ENCODE data around the gene EIF3I. TPM values are rescaled to one million over a fixed set of nuclear protein-coding genes. Genes with fewer than 3 reads are reported as not detected.

The EIF3I gene
- total and polyA plus RNA-seq, 10 of the 15 experiments (the other 5 are each of a cell fraction or from before 2014, with no cell fraction given) = 208 to 606 (median 352) TPM

DNA sequence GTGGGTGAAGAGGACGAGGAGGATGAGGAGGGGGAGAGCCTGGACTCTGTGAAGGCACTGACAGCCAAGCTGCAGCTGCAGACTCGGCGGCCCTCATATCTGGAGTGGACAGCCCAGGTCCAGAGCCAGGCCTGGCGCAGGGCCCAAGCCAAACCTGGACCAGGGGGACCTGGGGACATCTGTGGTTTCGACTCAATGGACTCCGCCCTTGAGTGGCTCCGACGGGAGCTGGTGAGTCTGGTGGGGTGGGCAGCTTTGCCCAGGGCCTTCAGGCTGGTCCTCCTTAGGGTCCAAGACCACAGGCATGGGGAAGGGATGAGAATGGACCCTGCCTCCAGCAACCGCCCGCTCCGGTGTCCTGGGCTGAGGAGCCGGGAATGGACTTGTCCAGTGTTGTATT is 25.2 kb downstream of the EIF3I start:
- CTCF ChIA-PET = interaction anchor here (0.6 to 9.6 kb wide), 21 partner anchors 9 to 262 kb away, joined by 3 to 123 read pairs (median 12); partner anchors contain the start of genes EIF3I, HDAC1, MARCKSL1 and TMEM234
- H3K4me2 ChIP-seq (ENCODE audit: control insufficient read depth, insufficient read depth) = no peak overlapping the region
- no peaks in the 10 kb centered on the region for H3K27me3 ChIP-seq (replicated peaks in 1 of 2; ENCODE audit: control insufficient read depth in 2 of 2, insufficient read depth in 2 of 2, low read length in 1 of 2)
- 98% methylated on average over 12 of the region's 12 CpGs for WGBS (ENCODE audit: insufficient coverage, insufficient replicate concordance, low lambda C conversion rate, missing lambda C conversion rate)
- POLR2A ChIA-PET = interaction anchor here (0.7 to 3.1 kb wide), 2 partner anchors 47 to 67 kb away, joined by 3 to 7 read pairs; partner anchors contain the start of genes CCDC28B and TXLNA
- no peaks in the 10 kb centered on the region for H3K36me3 ChIP-seq (ENCODE audit: control insufficient read depth in 2 of 2, insufficient read depth in 2 of 2, low read length in 1 of 2)
- intact Hi-C loops (cut with micrococcal nuclease; ENCODE audit: unreplicated experiment) = no loop called here
- peaks cover 48% of the 10 kb centered on the region for H3K4me1 ChIP-seq (ENCODE audit: control insufficient read depth, insufficient read depth, low read length)
- H2AFZ ChIP-seq (ENCODE audit: control insufficient read depth, low read depth, low read length) = no peak overlapping the region
- RAD21 ChIA-PET (ENCODE audit: unreplicated experiment) = interaction anchor here (1.1 to 4.7 kb wide), 8 partner anchors 25 to 152 kb away, joined by 3 to 45 read pairs (median 8); partner anchors contain the start of genes EIF3I, MARCKSL1 and TMEM234
- H3K9ac ChIP-seq (ENCODE audit: control insufficient read depth, insufficient read depth, low read length) = no peak overlapping the region
- SMC1A ChIA-PET (ENCODE audit: uncharacterized antibody, unreplicated experiment) = interaction anchor here (0.5 to 14.4 kb wide), 7 partner anchors 26 to 282 kb away, joined by 3 to 124 read pairs (median 4); no protein-coding TSS in a partner anchor
- no peak for ATAC-seq
- H3K27ac ChIP-seq (ENCODE audit: control insufficient read depth, insufficient read depth) = no peak overlapping the region
- no peak overlapping the region for H3K4me3 ChIP-seq
- no peaks in the 10 kb centered on the region for H3K9me3 ChIP-seq (replicated peaks; ENCODE audit: control insufficient read depth, insufficient read depth, low read length)
- BruUV-seq (replicated peaks) = no TSS peak
- FAIRE-seq = no peak
- peaks cover 18% of the 10 kb centered on the region for H3K79me2 ChIP-seq (ENCODE audit: control insufficient read depth, insufficient read depth, low read length)
- in situ Hi-C loops (cut with MboI) = no loop called here
- DNase-seq (ENCODE audit: low read depth, low spot score) = no peak
- H4K20me1 ChIP-seq (ENCODE audit: control insufficient read depth, insufficient read depth) = no peaks in the 10 kb centered on the region
- TF ChIP-seq, protein P1, sequence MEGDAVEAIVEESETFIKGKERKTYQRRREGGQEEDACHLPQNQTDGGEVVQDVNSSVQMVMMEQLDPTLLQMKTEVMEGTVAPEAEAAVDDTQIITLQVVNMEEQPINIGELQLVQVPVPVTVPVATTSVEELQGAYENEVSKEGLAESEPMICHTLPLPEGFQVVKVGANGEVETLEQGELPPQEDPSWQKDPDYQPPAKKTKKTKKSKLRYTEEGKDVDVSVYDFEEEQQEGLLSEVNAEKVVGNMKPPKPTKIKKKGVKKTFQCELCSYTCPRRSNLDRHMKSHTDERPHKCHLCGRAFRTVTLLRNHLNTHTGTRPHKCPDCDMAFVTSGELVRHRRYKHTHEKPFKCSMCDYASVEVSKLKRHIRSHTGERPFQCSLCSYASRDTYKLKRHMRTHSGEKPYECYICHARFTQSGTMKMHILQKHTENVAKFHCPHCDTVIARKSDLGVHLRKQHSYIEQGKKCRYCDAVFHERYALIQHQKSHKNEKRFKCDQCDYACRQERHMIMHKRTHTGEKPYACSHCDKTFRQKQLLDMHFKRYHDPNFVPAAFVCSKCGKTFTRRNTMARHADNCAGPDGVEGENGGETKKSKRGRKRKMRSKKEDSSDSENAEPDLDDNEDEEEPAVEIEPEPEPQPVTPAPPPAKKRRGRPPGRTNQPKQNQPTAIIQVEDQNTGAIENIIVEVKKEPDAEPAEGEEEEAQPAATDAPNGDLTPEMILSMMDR (IDR thresholded peaks at IDR 0.05 in 2 of 3, conservative IDR thresholded peaks at IDR 0.05 in 1 of 3; ENCODE audit: control insufficient read depth in 2 of 3, extremely low read depth in 1 of 3, insufficient read depth in 1 of 3, low read depth in 3 of 3, low read length in 3 of 3) = no peak
- TF ChIP-seq BACH1 (IDR thresholded peaks at IDR 0.05; ENCODE audit: borderline replicate concordance) (no peak), SPI1 (IDR thresholded peaks at IDR 0.05; ENCODE audit: borderline replicate concordance, insufficient read depth, low read depth, low read length) (no peak), EP300 (IDR thresholded peaks at IDR 0.05; ENCODE audit: borderline replicate concordance in 1 of 2, control insufficient read depth in 1 of 2, low read depth in 2 of 2, low read length in 2 of 2) (no peak), MEF2A (IDR thresholded peaks at IDR 0.05; ENCODE audit: insufficient read depth, low read depth, low read length) (no peak), FOS (IDR thresholded peaks at IDR 0.05; ENCODE audit: borderline replicate concordance, extremely low read depth, insufficient read length) (no peak), NFIC (IDR thresholded peaks at IDR 0.05; ENCODE audit: low read depth, low read length) (no peak), ZNF217 (IDR thresholded peaks at IDR 0.05) (no peak), SIX5 (IDR thresholded peaks at IDR 0.05; ENCODE audit: low read depth, low read length, severe bottlenecking) (no peak), HSF1 (IDR thresholded peaks at IDR 0.05; ENCODE audit: low read depth, low read length) (no peak), TCF7 (IDR thresholded peaks at IDR 0.05; ENCODE audit: borderline replicate concordance) (no peak), SUZ12 (IDR thresholded peaks at IDR 0.05; ENCODE audit: unreplicated experiment) (no peak), RELA (IDR thresholded peaks at IDR 0.05; ENCODE audit: borderline replicate concordance, partially characterized antibody) (no peak)
- TF ChIP-seq, protein P2, sequence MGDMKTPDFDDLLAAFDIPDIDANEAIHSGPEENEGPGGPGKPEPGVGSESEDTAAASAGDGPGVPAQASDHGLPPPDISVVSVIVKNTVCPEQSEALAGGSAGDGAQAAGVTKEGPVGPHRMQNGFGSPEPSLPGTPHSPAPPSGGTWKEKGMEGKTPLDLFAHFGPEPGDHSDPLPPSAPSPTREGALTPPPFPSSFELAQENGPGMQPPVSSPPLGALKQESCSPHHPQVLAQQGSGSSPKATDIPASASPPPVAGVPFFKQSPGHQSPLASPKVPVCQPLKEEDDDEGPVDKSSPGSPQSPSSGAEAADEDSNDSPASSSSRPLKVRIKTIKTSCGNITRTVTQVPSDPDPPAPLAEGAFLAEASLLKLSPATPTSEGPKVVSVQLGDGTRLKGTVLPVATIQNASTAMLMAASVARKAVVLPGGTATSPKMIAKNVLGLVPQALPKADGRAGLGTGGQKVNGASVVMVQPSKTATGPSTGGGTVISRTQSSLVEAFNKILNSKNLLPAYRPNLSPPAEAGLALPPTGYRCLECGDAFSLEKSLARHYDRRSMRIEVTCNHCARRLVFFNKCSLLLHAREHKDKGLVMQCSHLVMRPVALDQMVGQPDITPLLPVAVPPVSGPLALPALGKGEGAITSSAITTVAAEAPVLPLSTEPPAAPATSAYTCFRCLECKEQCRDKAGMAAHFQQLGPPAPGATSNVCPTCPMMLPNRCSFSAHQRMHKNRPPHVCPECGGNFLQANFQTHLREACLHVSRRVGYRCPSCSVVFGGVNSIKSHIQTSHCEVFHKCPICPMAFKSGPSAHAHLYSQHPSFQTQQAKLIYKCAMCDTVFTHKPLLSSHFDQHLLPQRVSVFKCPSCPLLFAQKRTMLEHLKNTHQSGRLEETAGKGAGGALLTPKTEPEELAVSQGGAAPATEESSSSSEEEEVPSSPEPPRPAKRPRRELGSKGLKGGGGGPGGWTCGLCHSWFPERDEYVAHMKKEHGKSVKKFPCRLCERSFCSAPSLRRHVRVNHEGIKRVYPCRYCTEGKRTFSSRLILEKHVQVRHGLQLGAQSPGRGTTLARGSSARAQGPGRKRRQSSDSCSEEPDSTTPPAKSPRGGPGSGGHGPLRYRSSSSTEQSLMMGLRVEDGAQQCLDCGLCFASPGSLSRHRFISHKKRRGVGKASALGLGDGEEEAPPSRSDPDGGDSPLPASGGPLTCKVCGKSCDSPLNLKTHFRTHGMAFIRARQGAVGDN (IDR thresholded peaks at IDR 0.05) = no peak

Data from GM12878 (cell line).